ENCODE data around the gene SH3BP2.

The SH3BP2 gene

GRCh38 chr4:2878346-2878745 is 85.5 kb downstream of the SH3BP2 start:
- no peak for TF ChIP-seq ISL1 (CRISPR knock-in tag; IDR thresholded peaks at IDR 0.05)
- no peak for ATAC-seq

GRCh38 chr4:2879026-2879425 is 86.1 kb downstream of the SH3BP2 start:
- no peak for ATAC-seq
- TF ChIP-seq SNAI2 (CRISPR knock-in tag; IDR thresholded peaks at IDR 0.05) = no peak
- no peak for TF ChIP-seq ARNTL (CRISPR knock-in tag; IDR thresholded peaks at IDR 0.05; ENCODE audit: borderline replicate concordance, low read depth)
- no peak for TF ChIP-seq TCF4 (CRISPR knock-in tag; IDR thresholded peaks at IDR 0.05; ENCODE audit: borderline replicate concordance)
- no peak for TF ChIP-seq ZFP3 (CRISPR knock-in tag; IDR thresholded peaks at IDR 0.05)

- peak; percentile 40 for ATAC-seq
- TF ChIP-seq SNAI2 (CRISPR knock-in tag; IDR thresholded peaks at IDR 0.05) (no peak), ZNF8 (CRISPR knock-in tag; IDR thresholded peaks at IDR 0.05) (no peak), CREB5 (CRISPR knock-in tag; IDR thresholded peaks at IDR 0.05; ENCODE audit: low read depth) (no peak), ZFP30 (CRISPR knock-in tag; IDR thresholded peaks at IDR 0.05) (no peak), PPARA (CRISPR knock-in tag; IDR thresholded peaks at IDR 0.05; ENCODE audit: borderline replicate concordance) (no peak), PATZ1 (CRISPR knock-in tag; IDR thresholded peaks at IDR 0.05; ENCODE audit: borderline replicate concordance) (no peak), TCF4 (CRISPR knock-in tag; IDR thresholded peaks at IDR 0.05; ENCODE audit: borderline replicate concordance) (no peak), OSR1 (CRISPR knock-in tag; IDR thresholded peaks at IDR 0.05) (no peak), ZNF70 (CRISPR knock-in tag; IDR thresholded peaks at IDR 0.05) (no peak), ISL1 (CRISPR knock-in tag; IDR thresholded peaks at IDR 0.05) (no peak), ZC3H10 (CRISPR knock-in tag; IDR thresholded peaks at IDR 0.05) (no peak), CSDC2 (CRISPR knock-in tag; IDR thresholded peaks at IDR 0.05) (no peak), ARNTL (CRISPR knock-in tag; IDR thresholded peaks at IDR 0.05; ENCODE audit: borderline replicate concordance, low read depth) (no peak)
These were observed 88.5 kb downstream of the SH3BP2 start for GRCh38 chr4:2881431-2881830.

- ATAC-seq = no peak
- no peak for TF ChIP-seq ZFP3 (CRISPR knock-in tag; IDR thresholded peaks at IDR 0.05)
- TF ChIP-seq ZC3H10 (CRISPR knock-in tag; IDR thresholded peaks at IDR 0.05) = no peak
- TF ChIP-seq ISL1 (CRISPR knock-in tag; IDR thresholded peaks at IDR 0.05) = no peak
- no peak for TF ChIP-seq BACH2 (CRISPR knock-in tag; IDR thresholded peaks at IDR 0.05; ENCODE audit: borderline replicate concordance)
- no peak for TF ChIP-seq RARB (CRISPR knock-in tag; IDR thresholded peaks at IDR 0.05)
- TF ChIP-seq POU6F1 (CRISPR knock-in tag; IDR thresholded peaks at IDR 0.05; ENCODE audit: borderline replicate concordance, low read depth) = no peak
- TF ChIP-seq CSDC2 (CRISPR knock-in tag; IDR thresholded peaks at IDR 0.05) = no peak
- TF ChIP-seq ZNF70 (CRISPR knock-in tag; IDR thresholded peaks at IDR 0.05) = no peak
- no peak for TF ChIP-seq PPARA (CRISPR knock-in tag; IDR thresholded peaks at IDR 0.05; ENCODE audit: borderline replicate concordance)
- no peak for TF ChIP-seq SNAI2 (CRISPR knock-in tag; IDR thresholded peaks at IDR 0.05)
- TF ChIP-seq OSR1 (CRISPR knock-in tag; IDR thresholded peaks at IDR 0.05) = no peak
- TF ChIP-seq ESRRG (CRISPR knock-in tag; IDR thresholded peaks at IDR 0.05) = no peak
- TF ChIP-seq CSRNP3 (CRISPR knock-in tag; IDR thresholded peaks at IDR 0.05) = no peak
- TF ChIP-seq ZFP30 (CRISPR knock-in tag; IDR thresholded peaks at IDR 0.05) = no peak
- no peak for TF ChIP-seq TOX (CRISPR knock-in tag; IDR thresholded peaks at IDR 0.05; ENCODE audit: borderline replicate concordance)
- TF ChIP-seq ZNF565 (CRISPR knock-in tag; conservative IDR thresholded peaks at IDR 0.05; ENCODE audit: low read depth) = no peak
- no peak for TF ChIP-seq GLIS3 (CRISPR knock-in tag; IDR thresholded peaks at IDR 0.05)
These were observed 89.5 kb downstream of the SH3BP2 start for GRCh38 chr4:2882341-2882740.

Data from SK-N-SH treated with all-trans-retinoic acid at 6 μM for 48 hours (cell line).